Brain microvascular endothelial cell (primary cell): ENCODE data around the gene PTPRU.
"Not testable (repeated sequence)": the region's sequence is repeated elsewhere in the genome, so short reads cannot be mapped to it uniquely, and the experiment has no call there.

Experiments
- DNase-seq: peaks from one replicate; pipeline ENCODE4 v3.0.0-alpha.2; 2020
- H3K27ac ChIP-seq: fragments of 250-450 bp; sonication (Bioruptor Pico); 2 replicates; pipeline ENCODE4 v1.5.1; 2020; ENCODE audit warnings: mild to moderate bottlenecking, moderate library complexity
- H3K27me3 ChIP-seq: fragments of 250-450 bp; sonication (Bioruptor Pico); replicated peaks from 2 replicates; pipeline ENCODE4 v1.5.1; 2020; ENCODE audit warnings: mild to moderate bottlenecking
- H3K36me3 ChIP-seq: fragments of 250-450 bp; sonication (Bioruptor Pico); replicated peaks from 2 replicates; pipeline ENCODE4 v1.5.1; 2020; ENCODE audit warnings: mild to moderate bottlenecking
- H3K4me3 ChIP-seq: 2 replicates; pipeline ENCODE4 v1.5.1; 2011; ENCODE audit warnings: low read depth, mild to moderate bottlenecking, control low read depth, low read length, moderate library complexity
- CTCF ChIP-seq: IDR thresholded peaks from 2 replicates; pipeline ENCODE4 v1.5.1; 2011; ENCODE audit warnings: low read depth, mild to moderate bottlenecking, moderate library complexity, low read length, control low read depth, inconsistent platforms; ENCODE audit errors: missing control alignments
- in situ Hi-C: cut with HindIII; loops from 2 replicates; pipeline ENCODE4 v1.10.0; 2017; ENCODE audit warnings: low sequenced_read_pairs, low pct_ligation_motif_present

PTPRU gene

GRCh38 chr1:29309621-29310020 is 73.3 kb downstream of the PTPRU start:
- H3K27me3 ChIP-seq = no peaks in the 10 kb centered on the region
- DNase-seq = no peak
- H3K36me3 ChIP-seq = no peaks in the 10 kb centered on the region
- in situ Hi-C loops = no loop called here
- H3K27ac ChIP-seq = no peak overlapping the region
- no peak overlapping the region for H3K4me3 ChIP-seq
- TF ChIP-seq CTCF = no peak

DNA sequence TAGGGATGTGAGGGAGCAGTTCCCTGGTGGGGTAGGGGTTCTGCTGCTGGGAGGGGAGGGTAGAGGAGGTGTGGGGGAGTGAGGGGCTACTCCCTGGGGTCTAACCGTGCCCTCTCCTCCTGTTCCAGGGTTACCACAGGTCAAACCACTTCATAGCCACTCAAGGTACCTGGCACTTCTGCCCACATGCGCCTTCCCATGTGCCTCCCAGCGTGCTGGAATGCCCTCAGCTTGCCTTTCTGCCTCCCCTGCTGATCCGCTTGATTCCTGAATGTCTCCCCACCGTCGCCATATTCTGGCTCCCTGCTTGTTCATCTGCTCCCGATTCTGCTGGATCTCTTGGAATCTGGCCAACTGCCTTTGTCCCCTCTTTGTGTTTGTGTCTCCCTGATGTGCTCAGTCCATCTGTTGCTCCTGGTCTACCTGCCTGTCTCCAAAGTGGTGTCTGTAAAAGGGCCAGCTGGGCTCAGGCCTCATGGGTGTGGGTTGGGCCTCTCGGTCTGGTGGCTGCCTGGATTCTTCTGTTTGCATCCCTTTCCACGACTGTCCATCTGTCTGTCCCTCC is 74.4 kb downstream of the PTPRU start:
- TF ChIP-seq CTCF = no peak
- Histone ChIP-seq H3K27me3 (no peaks in the 10 kb centered on the region), H3K27ac (no peak overlapping the region), H3K36me3 (no peaks in the 10 kb centered on the region), H3K4me3 (no peak overlapping the region)
- in situ Hi-C loops = no loop called here
- no peak for DNase-seq

- no peak for DNase-seq
- TF ChIP-seq CTCF = no peak
- H3K27me3 ChIP-seq = no peaks in the 10 kb centered on the region
- in situ Hi-C loops = no loop called here
- no peaks in the 10 kb centered on the region for H3K36me3 ChIP-seq
- no peak overlapping the region for H3K4me3 ChIP-seq
- H3K27ac ChIP-seq = no peak overlapping the region
Observed at GRCh38 chr1:29311352-29312030, 75.2 kb downstream of the PTPRU start.

- TF ChIP-seq CTCF = no peak
- in situ Hi-C loops = no loop called here
- DNase-seq = no peak
Observed at GRCh38 chr1:29312469-29313461, 76.4 kb downstream of the PTPRU start.

DNA sequence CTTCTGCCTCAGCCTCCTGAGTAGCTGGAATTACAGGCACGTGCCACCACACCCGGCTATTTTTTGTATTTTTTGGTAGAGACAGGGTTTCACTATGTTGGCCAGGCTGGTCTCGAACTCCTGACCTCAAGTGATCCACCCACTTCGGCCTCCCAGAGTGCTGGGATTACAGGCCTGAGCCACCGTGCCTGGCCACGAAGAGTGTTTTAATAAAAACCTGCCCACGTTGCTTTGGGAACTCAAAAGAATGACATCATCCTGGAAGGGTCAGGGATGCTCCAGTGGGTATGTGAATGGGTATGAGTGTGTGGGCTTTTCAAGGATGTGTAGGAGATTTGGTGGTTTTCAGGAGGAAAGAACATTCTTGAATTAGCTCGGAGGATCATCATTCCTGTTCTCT is 78.4 kb downstream of the PTPRU start:
- H3K27ac ChIP-seq, DNase-seq, H3K27me3 ChIP-seq, H3K4me3 ChIP-seq, H3K36me3 ChIP-seq, in situ Hi-C loops: not testable (repeated sequence)

More at GRCh38 chr1:29312469-29313461, 76.4 kb downstream of the PTPRU start:
- Histone ChIP-seq H3K27me3 (no peaks in the 10 kb centered on the region), H3K36me3 (no peaks in the 10 kb centered on the region), H3K27ac (no peak overlapping the region), H3K4me3 (no peak overlapping the region)

DNA sequence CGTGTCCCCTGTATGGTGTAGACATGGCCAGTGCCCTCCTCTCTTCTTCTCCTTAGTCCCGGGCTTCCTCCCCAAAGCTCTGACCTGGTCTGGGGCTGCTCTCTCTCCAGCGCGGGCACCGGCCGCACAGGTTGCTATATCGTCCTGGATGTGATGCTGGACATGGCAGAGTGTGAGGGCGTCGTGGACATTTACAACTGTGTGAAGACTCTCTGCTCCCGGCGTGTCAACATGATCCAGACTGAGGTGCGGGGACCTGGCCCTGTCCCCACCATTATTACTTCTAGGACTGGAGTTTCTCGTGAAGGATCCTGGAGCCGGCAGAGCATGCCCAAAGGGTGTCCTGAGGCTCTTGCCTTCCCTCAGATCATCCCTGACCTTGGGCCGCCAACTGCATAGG is 78.9 kb downstream of the PTPRU start:
- no peak overlapping the region for H3K4me3 ChIP-seq
- in situ Hi-C loops = no loop called here
- DNase-seq = no peak
- H3K36me3 ChIP-seq = no peaks in the 10 kb centered on the region
- TF ChIP-seq CTCF = no peak
- H3K27me3 ChIP-seq = no peaks in the 10 kb centered on the region
- no peak overlapping the region for H3K27ac ChIP-seq
